Transverse colon (tissue), 4 donors: ENCODE measurements around the gene GLI2.

Experiments
- CTCF ChIP-seq, 5 experiments: fragments of 200-600 bp in 3 of 5; fragments of 450-650 bp in 2 of 5; sonication (generic) in 3 of 5; IDR thresholded peaks; 1 replicate in 2 of 5; 2 replicates in 3 of 5; pipeline ENCODE4 v1.5.1; 2016 to 2017; ENCODE audit warnings: antibody characterized with exemption in 5 of 5, inconsistent platforms in 3 of 5, mild to moderate bottlenecking in 2 of 5, moderate library complexity in 1 of 5
- EP300 ChIP-seq: sonication (generic); formaldehyde crosslinking; IDR thresholded peaks from one replicate; pipeline ENCODE4 v1.6.1; 2017; ENCODE audit warnings: antibody characterized with exemption, low read depth
- POLR2A ChIP-seq: fragments of 450-650 bp; IDR thresholded peaks from one replicate; pipeline ENCODE4 v1.6.1; 2016; ENCODE audit warnings: antibody characterized with exemption, mild to moderate bottlenecking, moderate library complexity
- POLR2AphosphoS5 ChIP-seq, 3 donors: sonication (generic); formaldehyde crosslinking; IDR thresholded peaks; one replicate each; pipeline ENCODE4 v1.6.1; 2016; ENCODE audit warnings: antibody characterized with exemption in 3 of 3

- TF ChIP-seq POLR2A (no peak), CTCF (IDR thresholded peaks at IDR 0.05) (no peak), EP300 (no peak), POLR2AphosphoS5 (IDR thresholded peaks at IDR 0.05) (no peak)
These were observed 33.6 kb downstream of the GLI2 start for GRCh38 chr2:120769076-120769786.
